ENCODE data around the gene CNOT8. TPM values are rescaled to one million over a fixed set of nuclear protein-coding genes. Genes with fewer than 3 reads are reported as not detected.

The CNOT8 gene
- total and polyA plus RNA-seq, 9 of the 15 experiments (the other 6 are each of a cell fraction or from before 2014, with no cell fraction given), result 15.2 to 68.9 (median 52.1) TPM

- TF ChIP-seq TSHZ1 (CRISPR knock-in tag; IDR thresholded peaks at IDR 0.05) (no peak), ZNF175 (CRISPR knock-in tag; IDR thresholded peaks at IDR 0.05; ENCODE audit: low read depth) (no peak), MCM5 (IDR thresholded peaks at IDR 0.05; ENCODE audit: low read depth) (no peak), ZNF668 (CRISPR knock-in tag; IDR thresholded peaks at IDR 0.05) (no peak), YBX1 (IDR thresholded peaks at IDR 0.05) (no peak), HMGN3 (IDR thresholded peaks at IDR 0.05; ENCODE audit: borderline replicate concordance, extremely low read depth, insufficient read length, low read depth, low read length) (peak; percentile 88), THAP7 (CRISPR knock-in tag; IDR thresholded peaks at IDR 0.05) (no peak), NONO (IDR thresholded peaks at IDR 0.05; ENCODE audit: low read depth in 2 of 2, low read length in 1 of 2) (peak; percentile 28 to 80; a peak in 2 of 4 replicates), DEAF1 (CRISPR knock-in tag; IDR thresholded peaks at IDR 0.05) (0 out of 2 replicates have a peak, but pooled peaks have one; percentile 29), THRB (CRISPR knock-in tag; conservative IDR thresholded peaks at IDR 0.05) (no peak; the same call in 1 of the 2 replicates), FOSL1 (tag; conservative IDR thresholded peaks at IDR 0.05) (peak; percentile 20; the same call in 1 of the 2 replicates), NFXL1 (CRISPR knock-in tag; IDR thresholded peaks at IDR 0.05) (no peak), ZNF217 (CRISPR knock-in tag; IDR thresholded peaks at IDR 0.05) (no peak), ZBTB43 (CRISPR knock-in tag; IDR thresholded peaks at IDR 0.05) (no peak)
Measured at GRCh38 chr5:154858297-154858971, at the start of gene CNOT8 (continued).
